Nucleus accumbens (tissue), 56 donors: ENCODE data around the gene ZNF618.
A peak's percentile ranks its signal among the peaks of the same experiment; 100 is the strongest.
"Not testable (repeated sequence)": the region's sequence is repeated elsewhere in the genome, so short reads cannot be mapped to it uniquely, and the experiment has no call there.

ENCODE experiments used
- DNase-seq, 56 donors: peaks; one replicate each; lab custom pipeline; 2025; lab: John Stamatoyannopoulos, UW

ZNF618 gene

DNA sequence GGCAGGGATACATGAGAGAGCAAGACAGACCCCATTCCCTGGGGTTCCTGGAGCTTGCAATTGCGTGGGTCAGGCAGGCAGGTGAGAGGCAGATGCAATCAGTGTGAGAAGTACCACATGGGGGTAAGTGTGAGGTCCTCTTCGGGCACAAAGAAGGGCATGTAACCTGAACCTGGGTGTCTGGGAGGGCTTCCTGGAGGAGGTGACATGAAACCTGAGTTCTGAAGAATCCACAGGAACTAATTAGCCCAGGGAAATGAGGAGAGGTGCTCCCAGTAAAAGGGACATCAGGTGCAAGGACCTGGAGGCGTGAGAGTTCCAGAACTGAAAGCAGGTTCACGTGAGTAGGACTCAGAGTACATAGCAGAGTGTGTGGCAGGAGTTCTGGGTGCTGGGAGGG is 199.5 kb downstream of the ZNF618 start:
- no peak for DNase-seq

DNA sequence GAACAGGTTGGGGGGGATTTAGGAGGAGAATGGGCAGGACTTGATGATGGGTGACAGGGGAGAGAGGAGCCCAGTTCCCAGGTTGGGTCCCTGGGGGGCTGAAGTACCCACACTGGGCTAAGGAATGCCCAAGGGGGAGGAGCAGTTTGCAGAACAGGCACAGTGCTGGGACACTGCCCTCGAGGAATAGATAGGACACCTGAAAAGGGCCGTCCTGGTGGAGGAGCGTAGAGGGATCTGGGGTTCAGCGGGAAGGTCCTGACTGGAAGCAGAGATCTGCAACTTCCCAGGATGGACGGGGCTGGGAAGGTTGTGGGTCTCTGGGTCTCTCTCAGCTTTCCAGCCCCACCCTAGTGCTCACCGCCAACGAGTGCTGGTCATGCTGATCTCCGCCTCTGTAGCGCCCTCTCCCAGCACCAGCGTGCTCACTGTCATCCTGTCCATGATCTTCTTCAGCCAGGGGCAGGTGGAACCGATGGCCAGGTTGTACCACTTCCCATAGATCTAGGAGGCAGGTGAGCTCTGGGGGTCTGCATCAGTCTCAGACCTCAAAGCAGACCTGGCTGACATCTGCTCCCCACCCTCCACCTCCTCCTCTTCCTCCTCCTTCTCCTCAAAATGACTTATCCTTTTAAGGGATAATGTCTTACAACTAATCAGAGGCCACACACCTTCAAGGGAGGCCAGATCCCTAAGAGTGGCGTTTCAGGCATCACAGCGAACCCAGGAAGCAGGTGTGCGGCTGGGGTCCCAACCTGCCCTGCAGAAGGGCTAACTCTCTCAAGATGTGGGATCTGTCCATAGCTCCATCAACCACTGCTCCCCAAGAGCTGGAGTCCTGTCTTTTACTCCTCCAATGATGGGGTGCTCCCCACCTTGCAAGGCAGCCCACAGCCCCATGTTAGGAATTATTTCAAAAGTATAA is 200.4 kb downstream of the ZNF618 start:
- DNase-seq, result no peak

DNA sequence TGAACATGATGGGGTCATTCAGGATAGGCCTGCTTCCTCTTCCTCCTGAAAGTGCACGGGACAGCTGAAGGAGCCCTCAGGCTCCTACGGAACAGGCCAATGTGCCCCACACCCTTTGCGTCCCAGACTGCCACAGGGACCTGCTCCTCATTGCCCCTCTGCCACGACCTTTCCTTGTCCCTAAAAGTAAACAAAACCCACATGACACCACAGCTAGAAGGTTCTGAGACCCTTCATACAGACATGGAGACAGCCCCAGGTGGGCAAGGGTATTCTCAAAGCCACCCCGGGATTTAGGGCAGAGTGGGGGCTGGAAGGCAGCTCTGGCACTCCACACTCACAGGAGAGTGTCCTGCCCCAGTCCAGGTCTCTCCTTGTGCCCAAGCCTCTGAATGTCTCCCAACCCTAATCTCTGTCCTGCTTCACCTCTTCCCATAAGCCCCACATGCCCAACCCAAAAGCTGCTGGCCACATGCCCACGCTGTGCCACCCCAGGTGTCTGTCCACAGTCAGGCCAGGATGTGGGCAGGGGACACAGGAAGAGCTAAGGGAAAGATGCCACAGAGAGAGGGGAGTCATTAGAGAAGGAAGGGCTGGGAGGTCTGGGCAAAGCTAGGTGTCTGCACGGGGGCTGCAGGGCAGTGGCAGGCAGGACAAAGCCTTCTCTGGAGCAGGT is 201.2 kb downstream of the ZNF618 start:
- no peak for DNase-seq

DNA sequence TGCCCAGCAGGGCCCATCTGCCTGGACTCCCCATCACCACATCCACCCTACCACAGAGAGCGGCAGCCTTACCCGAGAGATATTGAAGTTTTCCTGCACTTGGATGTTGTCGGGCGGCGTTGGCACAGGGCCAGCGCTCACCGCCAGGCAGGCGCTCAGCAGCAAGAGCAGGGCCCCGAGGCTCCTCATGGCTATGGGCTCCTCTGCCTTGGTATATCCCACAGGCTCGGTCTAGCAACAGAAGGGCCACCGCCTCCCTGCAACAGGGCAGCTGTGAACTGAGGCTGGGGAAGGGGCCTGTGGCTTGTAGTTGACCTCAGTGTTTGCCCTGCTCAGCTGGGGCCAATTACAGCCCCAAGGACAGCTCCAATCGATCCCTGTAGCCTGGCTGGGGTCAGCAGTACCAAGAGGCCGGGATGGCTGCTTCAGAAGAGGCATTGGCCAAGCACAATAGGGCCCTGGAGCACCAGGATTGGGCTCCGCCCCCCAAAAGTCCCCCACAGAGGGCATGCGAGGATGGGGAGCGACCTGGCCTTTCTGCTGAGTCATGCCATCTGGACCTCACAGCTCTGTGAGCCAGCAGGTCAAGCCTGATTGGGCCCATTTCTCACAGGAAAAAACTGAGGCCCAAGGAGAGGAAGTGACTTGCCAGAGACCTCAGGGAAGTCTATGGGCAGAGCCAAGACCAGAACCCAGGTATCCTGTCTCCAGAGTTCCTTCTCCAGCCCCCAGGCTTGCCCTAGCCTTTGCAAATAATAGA is 202.1 kb downstream of the ZNF618 start, which contains the start of gene AMBP:
Gene AMBP, minus strand, starts transcription at position 280 of the 760 bp plus-strand sequence. Its CDS starts 91 bp downstream, at position 189.
- DNase-seq, result no peak

DNA sequence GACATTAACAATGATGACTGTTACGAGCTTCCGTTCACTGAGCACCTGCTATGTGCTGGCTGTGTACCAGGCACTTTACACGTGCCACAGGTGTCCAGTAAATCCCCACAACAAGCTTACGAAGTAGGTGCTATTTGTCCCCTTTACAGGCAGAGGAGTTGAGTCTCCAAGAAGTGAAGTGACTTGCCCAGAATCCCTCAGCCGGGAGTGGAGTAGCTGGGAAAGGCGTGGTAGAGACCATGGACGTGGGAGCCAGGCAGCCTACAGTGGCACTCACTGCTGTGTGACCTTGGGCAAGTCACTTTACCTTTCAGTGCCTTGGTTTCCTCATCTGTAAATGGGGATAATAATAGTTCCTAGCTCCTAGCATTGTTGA is 202.7 kb downstream of the ZNF618 start:
- no peak for DNase-seq

DNA sequence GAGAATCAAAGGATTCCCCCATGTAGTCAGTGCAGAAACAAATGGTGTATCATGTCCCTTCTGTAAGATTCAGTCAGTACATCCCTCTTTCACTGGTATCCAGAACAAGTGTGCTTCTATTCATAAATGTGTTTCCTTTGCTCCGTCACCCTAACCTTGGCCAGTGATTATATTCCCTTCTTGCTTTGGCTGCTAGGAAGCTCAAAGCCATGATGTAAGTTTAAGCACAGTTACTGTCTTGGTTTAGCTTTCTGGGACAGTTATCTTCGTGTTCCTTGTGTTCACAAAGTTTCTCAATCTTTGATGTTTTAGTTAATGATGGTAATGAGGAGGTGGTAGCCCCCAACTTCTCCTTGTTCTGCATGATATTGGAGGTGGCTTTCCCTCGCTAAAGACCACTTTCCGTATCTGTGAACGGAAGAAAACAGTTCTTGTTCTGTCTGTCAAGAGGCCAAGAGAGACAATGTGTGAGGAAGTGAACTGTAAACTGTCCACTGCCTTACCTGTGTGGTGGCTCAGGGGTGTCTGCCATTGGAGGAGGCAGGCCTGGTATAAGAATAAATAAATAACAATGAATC is 204.2 kb downstream of the ZNF618 start:
- no peak for DNase-seq

DNA sequence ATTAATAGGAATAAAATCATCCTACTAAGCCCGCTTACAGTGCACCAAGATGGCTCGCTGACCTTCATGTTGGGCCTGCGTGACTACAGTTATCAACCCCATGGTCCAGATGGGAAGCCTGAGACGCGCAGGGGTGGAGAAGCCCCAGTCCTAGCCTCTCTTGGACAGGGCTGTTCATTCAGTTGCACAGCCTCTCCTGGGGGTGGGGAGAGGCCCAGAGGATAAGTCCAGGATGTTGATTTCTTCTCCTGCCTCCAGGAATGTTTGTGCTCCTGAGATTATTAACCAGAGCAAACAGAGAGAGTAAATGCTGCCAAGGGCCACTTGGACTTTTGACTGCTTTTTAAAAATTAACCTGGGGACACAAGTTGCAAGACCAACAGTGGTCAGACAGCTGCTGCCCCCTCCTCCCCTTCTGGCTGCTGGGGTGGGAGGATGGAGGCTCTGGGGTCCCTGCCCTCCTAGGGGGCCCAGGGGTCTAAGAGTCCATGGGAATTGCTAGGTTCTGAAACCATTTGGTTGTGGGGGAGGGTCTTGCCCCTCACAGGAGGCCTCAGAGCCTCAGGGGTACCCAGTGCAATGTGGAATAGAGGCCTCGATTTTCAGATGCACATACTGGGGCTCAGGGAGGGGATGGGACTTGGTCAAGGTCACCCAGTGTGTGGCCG is 204.8 kb downstream of the ZNF618 start:
- DNase-seq, result no peak

DNA sequence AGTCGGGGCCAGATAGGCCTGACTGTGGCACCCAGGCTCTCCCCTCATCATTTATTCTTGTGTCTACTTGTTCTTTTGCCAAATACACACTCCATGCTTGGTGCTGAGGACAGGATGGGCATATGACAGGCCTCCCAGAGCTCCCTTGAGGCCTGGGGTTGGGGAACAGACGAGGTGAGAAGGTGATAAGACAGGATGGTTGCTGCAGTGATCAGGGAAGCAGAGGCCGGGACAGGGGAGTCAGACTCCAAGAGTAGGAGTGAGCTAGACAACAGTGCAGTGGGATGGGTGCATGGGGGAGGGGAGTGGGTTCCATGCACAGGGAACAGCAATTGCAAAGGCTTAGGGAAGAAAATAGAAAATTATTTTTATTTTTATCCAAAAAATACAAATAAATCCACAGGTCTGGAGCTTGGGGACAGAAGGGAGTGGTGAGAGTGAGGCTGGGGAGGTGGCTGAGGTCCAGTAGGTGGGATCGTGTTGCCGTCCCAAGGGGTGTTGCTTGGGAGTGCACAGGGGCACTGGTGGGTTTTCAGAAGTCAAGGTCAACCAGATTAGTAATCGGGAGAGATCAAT is 205.4 kb downstream of the ZNF618 start:
- DNase-seq, result no peak

DNA sequence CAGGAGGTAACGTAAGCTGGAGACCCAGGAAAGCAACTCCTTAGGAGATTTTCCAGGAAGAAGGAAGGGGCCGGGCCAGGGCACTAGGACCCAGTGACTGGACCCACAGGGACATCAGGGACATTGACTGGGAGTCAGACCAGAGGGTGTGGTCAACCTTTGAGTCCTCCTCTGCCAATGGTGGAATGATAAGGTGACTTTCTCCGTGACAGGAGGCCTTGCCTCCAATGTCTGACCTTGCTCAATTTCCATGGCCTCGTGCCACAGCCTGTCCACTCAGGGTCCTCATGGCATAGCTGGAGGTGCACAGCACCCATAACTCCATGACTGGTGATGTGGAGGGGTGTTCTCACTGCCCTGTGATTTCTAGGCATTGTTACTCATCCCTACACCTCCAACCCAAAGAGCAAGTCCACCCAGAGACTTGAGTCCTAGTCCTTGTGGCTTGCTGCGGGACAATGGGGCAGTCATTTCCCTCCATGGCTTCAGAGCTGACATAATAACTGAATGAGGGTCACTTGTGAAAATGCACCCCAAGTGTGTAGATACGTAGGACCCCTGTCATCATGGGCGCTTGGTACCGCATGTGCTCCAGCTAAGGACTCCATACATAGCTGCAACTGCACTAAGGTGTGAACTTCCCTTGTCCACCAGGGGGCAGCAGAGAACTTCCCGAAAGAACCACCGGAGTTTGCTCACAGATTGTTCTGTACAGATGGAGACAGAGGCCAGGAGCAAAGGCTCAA is 206.1 kb downstream of the ZNF618 start:
- peak in 52 of 56 donors; percentile 22 to 94 (median 68) for DNase-seq

DNA sequence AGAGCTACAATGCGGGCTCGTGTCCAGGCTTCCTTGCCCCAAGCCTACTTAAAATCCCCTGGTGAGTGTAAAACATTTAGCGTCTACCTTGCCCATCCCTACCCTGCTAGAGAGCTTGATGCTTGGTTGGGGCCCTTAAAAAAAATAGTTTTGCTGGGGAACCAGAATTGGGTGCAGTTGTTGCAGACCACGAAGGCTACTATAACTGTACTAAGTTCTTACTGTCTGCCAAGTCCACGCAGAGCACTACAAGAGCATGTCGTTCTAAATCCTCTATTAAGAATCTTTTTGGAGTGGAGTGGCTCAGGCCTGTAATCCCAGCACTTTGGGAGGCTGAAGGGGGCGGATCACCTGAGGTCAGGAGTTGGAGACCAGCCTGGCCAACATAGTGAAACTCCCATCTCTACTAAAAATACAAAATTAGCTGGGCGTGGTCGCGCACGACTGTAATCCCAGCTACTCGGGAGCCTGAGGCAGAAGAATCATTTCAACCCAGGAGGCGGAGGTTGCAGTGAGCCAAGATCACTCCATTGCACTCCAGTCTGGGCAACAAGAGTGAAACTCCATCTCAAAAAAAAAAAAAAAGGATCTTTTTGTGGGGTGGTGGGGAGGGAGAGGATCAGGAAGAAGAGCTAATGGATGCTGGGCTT is 206.8 kb downstream of the ZNF618 start:
- not testable (repeated sequence) for DNase-seq

DNA sequence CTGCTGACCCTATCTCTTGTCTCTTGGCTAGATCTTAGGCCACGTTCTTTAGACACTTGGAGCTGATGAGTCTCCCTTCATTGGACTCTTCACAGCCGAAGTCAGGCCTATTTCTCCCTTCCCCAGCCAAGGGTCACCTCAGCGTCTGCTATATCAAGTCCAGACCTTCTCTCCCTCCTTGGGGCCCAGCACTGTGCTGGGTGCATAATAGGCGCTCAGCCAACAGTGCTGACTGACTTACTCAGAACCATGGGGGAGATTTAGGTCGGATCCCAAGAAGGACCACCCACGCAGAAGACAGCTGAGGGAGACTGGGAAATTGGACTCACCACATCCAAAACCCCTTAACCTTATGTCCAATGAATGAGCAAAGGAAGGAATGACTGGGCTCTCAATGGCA is 207.6 kb downstream of the ZNF618 start:
- DNase-seq, result no peak

DNA sequence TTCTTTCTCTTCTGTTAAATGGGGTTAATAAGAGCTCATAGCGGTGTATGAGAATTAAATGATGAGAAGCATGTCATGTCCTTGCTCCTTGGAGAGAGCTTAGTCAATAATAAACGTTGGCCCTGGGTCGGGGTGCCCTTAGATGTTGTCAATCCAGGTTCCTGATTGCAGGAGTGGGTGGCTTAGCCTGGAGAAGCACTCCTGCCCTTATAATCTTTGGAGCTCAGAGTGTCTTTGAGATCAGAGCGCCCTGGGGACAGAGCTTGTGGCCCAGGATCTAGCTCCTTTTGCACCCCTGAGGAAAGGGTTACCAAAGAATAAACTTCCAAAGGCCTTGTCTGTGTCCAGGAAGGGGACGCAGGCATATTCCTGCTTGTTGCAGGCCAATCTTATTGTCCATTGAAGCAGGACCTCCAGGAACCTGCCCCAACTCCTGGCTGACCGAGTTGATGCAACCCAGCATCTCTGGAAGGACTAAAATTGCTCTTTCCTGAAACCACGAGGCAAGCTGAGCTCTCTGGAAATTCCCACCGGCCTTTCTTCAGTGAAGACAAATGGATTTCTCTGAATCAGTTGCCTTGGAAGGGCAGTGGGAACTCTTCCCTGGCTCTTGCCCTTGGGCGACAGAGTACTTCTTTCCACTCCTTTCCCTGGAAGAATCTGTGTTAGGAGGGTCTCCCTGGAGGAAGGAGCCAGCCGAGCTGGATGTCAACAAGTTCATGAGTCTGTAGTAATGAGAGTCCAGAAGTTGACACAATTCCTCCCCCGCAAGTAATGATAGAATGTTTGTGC is 208.4 kb downstream of the ZNF618 start:
- no peak for DNase-seq

DNA sequence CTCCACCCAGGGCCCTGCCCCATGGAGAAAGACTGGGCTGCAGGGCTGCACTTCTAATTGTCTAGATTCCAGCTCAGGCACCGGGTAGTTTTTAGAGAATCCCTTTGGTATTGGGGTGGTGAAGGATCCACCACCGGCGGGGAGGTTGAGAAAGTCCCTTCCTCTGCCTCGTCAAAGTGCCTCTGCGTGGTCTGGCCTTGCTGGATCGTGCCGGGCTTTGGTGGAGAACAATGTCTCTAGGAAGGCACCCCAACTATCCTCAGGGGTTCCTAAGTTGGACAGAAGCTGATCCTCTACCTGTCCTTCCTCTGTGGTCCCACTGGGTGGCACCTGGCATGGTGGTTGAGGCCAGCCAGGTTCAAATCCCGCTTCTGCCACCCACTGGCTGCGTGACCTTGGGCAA is 209.3 kb downstream of the ZNF618 start:
- DNase-seq, result no peak

DNA sequence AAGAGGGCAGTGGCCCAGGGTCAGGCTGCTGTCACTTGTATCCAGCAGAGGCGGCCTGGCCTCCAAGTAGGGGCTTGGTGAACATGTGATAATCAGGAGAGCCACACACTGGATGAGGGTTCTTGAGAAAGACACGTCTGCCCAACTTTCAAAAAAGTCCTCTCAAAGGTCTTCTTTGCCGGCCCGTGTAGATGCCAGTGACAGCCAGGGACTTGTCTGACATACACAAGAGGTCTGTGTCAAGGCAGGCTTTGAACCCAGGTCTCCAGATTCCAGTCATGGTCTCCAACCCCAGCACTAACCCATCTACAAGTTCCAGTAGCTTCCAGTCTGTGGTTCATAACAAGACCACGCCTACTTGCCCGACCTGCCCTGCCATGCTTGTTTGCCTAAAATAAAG is 209.9 kb downstream of the ZNF618 start:
- DNase-seq, result no peak

DNA sequence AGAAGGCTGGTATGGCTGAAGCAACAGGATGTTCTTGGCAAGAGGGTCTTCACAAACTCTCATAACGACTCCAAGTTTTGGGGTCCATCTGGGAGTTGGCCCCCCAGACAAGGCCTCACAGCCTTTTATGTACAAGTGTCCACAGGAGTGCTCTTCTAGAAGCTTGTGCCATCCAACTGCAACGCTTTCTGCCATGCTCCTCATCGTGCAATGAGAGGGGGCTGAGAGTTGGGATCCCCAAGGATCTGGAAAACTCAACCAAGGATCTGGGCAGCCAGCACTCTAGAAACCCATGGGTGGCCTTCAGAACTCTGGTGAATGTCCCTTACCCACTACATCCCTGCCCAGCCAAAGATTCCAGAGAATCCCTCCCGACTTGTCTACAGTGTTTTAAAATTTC is 210.5 kb downstream of the ZNF618 start:
- DNase-seq, result no peak

DNA sequence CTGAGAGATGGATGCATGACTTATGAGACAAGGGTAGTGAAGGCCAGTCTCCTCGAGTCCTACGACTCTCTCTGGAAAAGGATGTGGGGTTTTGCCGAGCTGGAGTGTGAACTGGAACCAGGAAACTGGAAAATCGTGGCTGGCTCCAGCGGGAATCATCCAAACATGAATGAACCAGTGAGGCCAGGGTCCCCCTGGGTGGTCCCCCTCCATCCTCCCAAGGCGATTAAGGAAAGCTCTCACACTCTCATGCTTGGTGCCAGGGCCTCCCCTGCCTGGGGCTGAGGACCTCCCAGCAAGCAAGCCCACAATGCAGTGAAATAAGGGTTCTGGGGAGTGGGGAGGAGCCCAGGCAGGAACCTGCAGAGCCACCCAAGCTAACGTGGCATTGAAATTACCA is 211.6 kb downstream of the ZNF618 start:
- no peak for DNase-seq

DNA sequence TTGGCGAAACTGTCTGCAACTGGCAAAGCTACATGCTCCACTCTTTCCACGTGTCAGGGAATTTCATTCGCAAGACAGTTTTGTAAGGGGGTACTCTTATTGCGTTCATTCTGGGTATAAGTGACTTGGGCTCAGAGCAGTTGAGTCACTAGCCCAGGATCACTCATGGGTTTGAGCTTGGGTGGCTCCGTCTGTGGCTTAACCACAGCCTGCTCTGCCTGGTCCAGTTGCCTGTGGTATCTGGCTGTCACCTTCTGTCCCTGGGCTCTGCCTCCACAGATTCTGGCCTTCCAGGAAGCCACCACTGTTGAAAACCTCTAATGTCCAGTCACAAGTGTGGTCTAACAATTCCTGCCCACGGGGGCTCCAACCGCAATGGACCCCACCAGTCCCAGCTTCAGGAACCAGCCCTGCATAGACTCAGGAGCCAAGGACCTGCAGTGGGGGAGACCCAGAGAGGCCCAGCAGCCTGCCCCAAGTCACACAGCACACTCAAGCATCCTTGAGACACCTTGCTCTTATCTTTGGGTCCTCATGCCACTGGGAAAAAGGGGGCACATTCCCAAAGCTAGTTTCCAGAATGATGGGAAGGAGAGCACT is 212.6 kb downstream of the ZNF618 start:
- DNase-seq, result no peak
